ENCODE data around the gene PRRC1.

DNA sequence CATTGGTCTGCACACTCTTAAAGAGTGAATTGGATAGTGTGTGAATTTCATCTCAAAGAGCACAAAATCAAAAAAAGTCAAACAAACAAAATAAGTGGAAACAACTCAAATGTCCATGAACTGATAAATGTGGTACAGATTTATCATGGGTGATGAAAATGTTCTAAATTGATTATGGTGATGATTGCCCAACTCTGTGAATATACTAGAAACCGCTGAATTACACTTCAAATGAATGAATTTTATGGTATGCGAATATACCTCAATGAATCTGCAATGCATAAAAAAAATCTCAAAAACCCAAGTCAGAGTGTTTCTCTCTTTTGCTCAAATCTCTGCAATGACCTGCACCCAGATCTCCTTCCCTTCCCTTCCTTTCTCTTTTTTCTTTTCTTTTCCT is 64.0 kb downstream of the PRRC1 start:
- TF ChIP-seq CTCF (IDR thresholded peaks at IDR 0.05) (no peak), POLR2AphosphoS5 (IDR thresholded peaks at IDR 0.05) (no peak), EP300 (IDR thresholded peaks at IDR 0.05) (no peak), POLR2A (IDR thresholded peaks at IDR 0.05) (no peak)

Measured in gastroesophageal sphincter (tissue), 3 donors.